Brain microvascular endothelial cell (primary cell): Measurements from ENCODE around the gene CYB5D1.

Experiments
- DNase-seq: peaks from one replicate; pipeline ENCODE4 v3.0.0-alpha.2; 2020
- H3K27ac ChIP-seq: fragments of 250-450 bp; sonication (Bioruptor Pico); 2 replicates; pipeline ENCODE4 v1.5.1; 2020; ENCODE audit warnings: mild to moderate bottlenecking, moderate library complexity
- H3K27me3 ChIP-seq: fragments of 250-450 bp; sonication (Bioruptor Pico); replicated peaks from 2 replicates; pipeline ENCODE4 v1.5.1; 2020; ENCODE audit warnings: mild to moderate bottlenecking
- H3K36me3 ChIP-seq: fragments of 250-450 bp; sonication (Bioruptor Pico); replicated peaks from 2 replicates; pipeline ENCODE4 v1.5.1; 2020; ENCODE audit warnings: mild to moderate bottlenecking
- H3K4me3 ChIP-seq: 2 replicates; pipeline ENCODE4 v1.5.1; 2011; ENCODE audit warnings: low read depth, mild to moderate bottlenecking, control low read depth, low read length, moderate library complexity
- CTCF ChIP-seq: IDR thresholded peaks from 2 replicates; pipeline ENCODE4 v1.5.1; 2011; ENCODE audit warnings: low read depth, mild to moderate bottlenecking, moderate library complexity, low read length, control low read depth, inconsistent platforms; ENCODE audit errors: missing control alignments
- in situ Hi-C: cut with HindIII; loops from 2 replicates; pipeline ENCODE4 v1.10.0; 2017; ENCODE audit warnings: low sequenced_read_pairs, low pct_ligation_motif_present

The CYB5D1 gene

GRCh38 chr17:7867881-7868329, 10.1 kb downstream of the CYB5D1 start:
- Histone ChIP-seq H3K36me3 (peaks cover 3% of the 10 kb centered on the region), H3K27ac (no peak overlapping the region), H3K27me3 (no peaks in the 10 kb centered on the region), H3K4me3 (no peak overlapping the region)
- no peak for DNase-seq
- in situ Hi-C loops: no loop called here
- TF ChIP-seq CTCF: no peak

GRCh38 chr17:7873051-7873450, 15.2 kb downstream of the CYB5D1 start:
- TF ChIP-seq CTCF: no peak
- H3K4me3 ChIP-seq: no peak overlapping the region
- H3K27me3 ChIP-seq: no peaks in the 10 kb centered on the region
- in situ Hi-C loops: no loop called here
- H3K36me3 ChIP-seq: peaks cover 3% of the 10 kb centered on the region
- no peak overlapping the region for H3K27ac ChIP-seq
- DNase-seq: no peak

- in situ Hi-C loops: no loop called here
- TF ChIP-seq CTCF: no peak
- DNase-seq: no peak
- no peaks in the 10 kb centered on the region for H3K27me3 ChIP-seq
- peaks cover 9% of the 10 kb centered on the region for H3K36me3 ChIP-seq
- H3K27ac ChIP-seq: no peak overlapping the region
- H3K4me3 ChIP-seq: no peak overlapping the region
These were observed 18.1 kb downstream of the CYB5D1 start for GRCh38 chr17:7875804-7876370.

GRCh38 chr17:7878234-7878633, 20.4 kb downstream of the CYB5D1 start:
- DNase-seq: no peak
- peaks cover 10% of the 10 kb centered on the region for H3K36me3 ChIP-seq
- in situ Hi-C loops: no loop called here
- no peak overlapping the region for H3K4me3 ChIP-seq
- no peaks in the 10 kb centered on the region for H3K27me3 ChIP-seq
- H3K27ac ChIP-seq: no peak overlapping the region
- no peak for TF ChIP-seq CTCF

- Histone ChIP-seq H3K27ac (no peak overlapping the region), H3K4me3 (no peak overlapping the region), H3K27me3 (no peaks in the 10 kb centered on the region), H3K36me3 (peaks cover 10% of the 10 kb centered on the region)
- no peak for TF ChIP-seq CTCF
- in situ Hi-C loops: no loop called here
- DNase-seq: no peak
These were observed 22.5 kb downstream of the CYB5D1 start for GRCh38 chr17:7880076-7880868.
